ENCODE data around the gene STH. TPM values are rescaled to one million over a fixed set of nuclear protein-coding genes. Genes with fewer than 3 reads are reported as not detected.
"Not testable (repeated sequence)": the region's sequence is repeated elsewhere in the genome, so short reads cannot be mapped to it uniquely, and the experiment has no call there.

Gene STH
- total and polyA plus RNA-seq, 9 donors = not detected

DNA sequence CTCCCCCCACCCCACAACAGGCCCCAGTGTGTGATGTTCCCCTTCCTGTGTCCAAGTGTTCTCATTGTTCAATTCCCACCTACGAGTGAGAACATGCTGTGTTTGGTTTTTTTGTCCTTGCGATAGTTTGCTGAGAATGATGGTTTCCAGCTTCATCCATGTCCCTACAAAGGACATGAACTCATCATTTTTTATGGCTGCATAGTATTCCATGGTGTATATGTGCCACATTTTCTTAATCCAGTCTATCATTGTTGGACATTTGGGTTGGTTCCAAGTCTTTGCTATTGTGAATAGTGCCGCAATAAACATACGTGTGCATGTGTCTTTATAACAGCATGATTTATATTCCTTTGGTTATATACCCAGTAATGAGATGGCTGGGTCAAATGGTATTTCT, 42.3 kb upstream of the STH start:
- not testable (repeated sequence) for H3K9me3 ChIP-seq (replicated peaks; ENCODE audit: control insufficient read depth, low read depth, low read length); H3K4me1 ChIP-seq (ENCODE audit: control insufficient read depth, insufficient read depth, low read length); H3K36me3 ChIP-seq (ENCODE audit: control insufficient read depth, insufficient read depth, low read length); H3K4me3 ChIP-seq (ENCODE audit: low read length); H3K27ac ChIP-seq (ENCODE audit: low read length); H3K27me3 ChIP-seq (ENCODE audit: control insufficient read depth, insufficient read depth, low read length); DNase-seq
- WGBS (ENCODE audit: insufficient coverage) = no CpG with 5 or more reads among the region's 4 CpGs

DNA sequence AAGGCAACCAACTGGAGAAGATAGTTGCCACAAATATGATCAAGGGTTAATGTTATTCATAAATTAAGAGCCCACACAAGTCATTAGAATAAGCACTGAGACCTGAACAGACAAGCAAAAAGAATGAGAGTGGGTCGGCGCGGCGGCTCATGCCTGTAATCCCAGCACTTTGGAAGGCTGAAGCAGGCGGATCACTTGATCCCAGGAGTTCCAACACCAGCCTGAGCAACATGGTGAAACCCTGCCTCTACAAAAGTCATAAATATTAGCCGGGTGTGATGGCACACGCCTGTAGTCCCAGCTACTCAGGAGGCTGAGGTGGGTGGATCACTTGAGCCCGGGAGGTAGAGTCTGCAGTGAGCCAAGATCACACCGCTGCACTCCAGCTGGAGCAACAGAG, 40.7 kb upstream of the STH start:
- no peaks in the 10 kb centered on the region for H3K36me3 ChIP-seq (ENCODE audit: control insufficient read depth, insufficient read depth, low read length)
- no peaks in the 10 kb centered on the region for H3K9me3 ChIP-seq (replicated peaks; ENCODE audit: control insufficient read depth, low read depth, low read length)
- no peak overlapping the region for H3K4me3 ChIP-seq (ENCODE audit: low read length)
- no peak overlapping the region for H3K27ac ChIP-seq (ENCODE audit: low read length)
- WGBS (ENCODE audit: insufficient coverage) = 79% methylated on average over 5 of the region's 9 CpGs
- H3K4me1 ChIP-seq (ENCODE audit: control insufficient read depth, insufficient read depth, low read length) = no peaks in the 10 kb centered on the region
- no peak for DNase-seq
- H3K27me3 ChIP-seq (ENCODE audit: control insufficient read depth, insufficient read depth, low read length) = peaks cover 5% of the 10 kb centered on the region

DNA sequence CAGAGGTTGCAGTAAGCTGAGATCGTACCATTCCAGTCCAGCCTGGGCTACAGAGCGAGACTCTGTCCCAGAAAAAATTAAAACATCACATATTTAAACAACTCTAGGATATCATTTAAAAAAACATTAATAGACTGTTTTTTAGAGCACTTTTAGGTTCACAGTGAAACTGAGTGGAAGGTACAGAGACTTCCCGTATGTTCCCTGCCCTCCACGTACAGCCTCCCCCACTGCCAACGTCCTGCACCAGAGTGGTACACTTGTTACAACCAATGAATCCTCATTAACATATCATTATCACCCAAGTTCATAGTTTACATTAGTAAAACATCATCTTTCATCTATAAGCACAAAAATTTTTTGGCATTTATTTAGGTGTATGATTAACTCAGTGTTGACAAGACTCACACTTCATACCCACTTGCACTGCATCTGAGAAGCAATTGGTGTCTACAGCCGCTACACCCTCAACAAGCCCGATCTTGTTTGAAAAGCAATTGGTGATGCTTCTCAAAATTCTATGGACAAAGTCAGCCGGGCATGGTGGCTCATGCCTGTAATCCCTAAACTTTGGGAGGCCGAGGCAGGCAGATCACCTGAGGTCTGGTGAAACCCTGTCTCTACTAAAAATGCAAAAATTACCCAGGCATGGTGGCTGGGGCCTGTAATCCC, 39.9 kb upstream of the STH start:
- peaks cover 4% of the 10 kb centered on the region for H3K27me3 ChIP-seq (ENCODE audit: control insufficient read depth, insufficient read depth, low read length)
- no peaks in the 10 kb centered on the region for H3K36me3 ChIP-seq (ENCODE audit: control insufficient read depth, insufficient read depth, low read length)
- 89% methylated on average over 4 of the region's 9 CpGs for WGBS (ENCODE audit: insufficient coverage)
- no peak overlapping the region for H3K27ac ChIP-seq (ENCODE audit: low read length)
- no peak for DNase-seq
- no peaks in the 10 kb centered on the region for H3K9me3 ChIP-seq (replicated peaks; ENCODE audit: control insufficient read depth, low read depth, low read length)
- H3K4me1 ChIP-seq (ENCODE audit: control insufficient read depth, insufficient read depth, low read length) = no peaks in the 10 kb centered on the region
- no peak overlapping the region for H3K4me3 ChIP-seq (ENCODE audit: low read length)

DNA sequence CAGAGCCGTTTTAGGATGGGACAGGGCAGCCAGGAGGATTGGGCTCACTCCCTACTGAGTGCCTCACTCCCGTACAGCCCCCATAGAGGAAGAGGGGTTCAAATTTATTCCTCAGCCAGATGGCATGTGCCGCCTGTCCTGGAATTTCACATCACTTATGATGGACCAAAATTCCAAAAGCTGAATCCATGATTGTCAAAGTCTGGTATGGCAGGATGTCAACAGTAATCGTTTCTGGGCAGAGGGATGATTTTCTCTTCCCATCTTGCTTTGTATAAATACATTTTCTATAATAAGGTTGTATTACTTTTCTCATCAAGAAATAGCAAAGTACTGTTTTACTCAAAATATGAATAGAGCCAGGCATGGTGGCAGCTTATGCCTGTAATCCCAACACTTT, 38.7 kb upstream of the STH start:
- Histone ChIP-seq H3K4me3 (ENCODE audit: low read length) (no peak overlapping the region), H3K27me3 (ENCODE audit: control insufficient read depth, insufficient read depth, low read length) (no peaks in the 10 kb centered on the region), H3K27ac (ENCODE audit: low read length) (no peak overlapping the region), H3K36me3 (ENCODE audit: control insufficient read depth, insufficient read depth, low read length) (no peaks in the 10 kb centered on the region), H3K4me1 (ENCODE audit: control insufficient read depth, insufficient read depth, low read length) (no peaks in the 10 kb centered on the region), H3K9me3 (replicated peaks; ENCODE audit: control insufficient read depth, low read depth, low read length) (no peaks in the 10 kb centered on the region)
- no peak for DNase-seq
- no CpG with 5 or more reads among the region's 4 CpGs for WGBS (ENCODE audit: insufficient coverage)

- H3K36me3 ChIP-seq (ENCODE audit: control insufficient read depth, insufficient read depth, low read length) = no peaks in the 10 kb centered on the region
- WGBS (ENCODE audit: insufficient coverage) = 62% methylated on average over 3 of the region's 6 CpGs
- DNase-seq = no peak
- no peaks in the 10 kb centered on the region for H3K27me3 ChIP-seq (ENCODE audit: control insufficient read depth, insufficient read depth, low read length)
- no peaks in the 10 kb centered on the region for H3K4me1 ChIP-seq (ENCODE audit: control insufficient read depth, insufficient read depth, low read length)
- H3K27ac ChIP-seq (ENCODE audit: low read length) = no peak overlapping the region
- no peaks in the 10 kb centered on the region for H3K9me3 ChIP-seq (replicated peaks; ENCODE audit: control insufficient read depth, low read depth, low read length)
- no peak overlapping the region for H3K4me3 ChIP-seq (ENCODE audit: low read length)
Observed at GRCh38 chr17:45961206-45961605, 37.8 kb upstream of the STH start.

DNA sequence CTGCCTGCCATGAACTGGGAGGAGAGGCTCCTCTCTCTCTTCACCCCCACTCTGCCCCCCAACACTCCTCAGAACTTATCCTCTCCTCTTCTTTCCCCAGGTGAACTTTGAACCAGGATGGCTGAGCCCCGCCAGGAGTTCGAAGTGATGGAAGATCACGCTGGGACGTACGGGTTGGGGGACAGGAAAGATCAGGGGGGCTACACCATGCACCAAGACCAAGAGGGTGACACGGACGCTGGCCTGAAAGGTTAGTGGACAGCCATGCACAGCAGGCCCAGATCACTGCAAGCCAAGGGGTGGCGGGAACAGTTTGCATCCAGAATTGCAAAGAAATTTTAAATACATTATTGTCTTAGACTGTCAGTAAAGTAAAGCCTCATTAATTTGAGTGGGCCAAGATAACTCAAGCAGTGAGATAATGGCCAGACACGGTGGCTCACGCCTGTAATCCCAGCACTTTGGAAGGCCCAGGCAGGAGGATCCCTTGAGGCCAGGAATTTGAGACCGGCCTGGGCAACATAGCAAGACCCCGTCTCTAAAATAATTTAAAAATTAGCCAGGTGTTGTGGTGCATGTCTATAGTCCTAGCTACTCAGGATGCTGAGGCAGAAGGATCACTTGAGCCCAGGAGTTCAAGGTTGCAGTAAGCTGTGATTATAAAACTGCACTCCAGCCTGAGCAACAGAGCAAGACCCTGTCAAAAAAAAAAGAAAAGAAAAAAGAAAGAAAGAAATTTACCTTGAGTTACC, 36.7 kb upstream of the STH start:
- Histone ChIP-seq H3K9me3 (replicated peaks; ENCODE audit: control insufficient read depth, low read depth, low read length) (no peaks in the 10 kb centered on the region), H3K36me3 (ENCODE audit: control insufficient read depth, insufficient read depth, low read length) (no peaks in the 10 kb centered on the region), H3K4me1 (ENCODE audit: control insufficient read depth, insufficient read depth, low read length) (no peaks in the 10 kb centered on the region), H3K27me3 (ENCODE audit: control insufficient read depth, insufficient read depth, low read length) (peaks cover 3% of the 10 kb centered on the region), H3K4me3 (ENCODE audit: low read length) (no peak overlapping the region), H3K27ac (ENCODE audit: low read length) (no peak overlapping the region)
- DNase-seq = no peak
- 74% methylated on average over 10 of the region's 12 CpGs for WGBS (ENCODE audit: insufficient coverage)

- DNase-seq = no peak
- H3K36me3 ChIP-seq (ENCODE audit: control insufficient read depth, insufficient read depth, low read length) = no peaks in the 10 kb centered on the region
- H3K27ac ChIP-seq (ENCODE audit: low read length) = no peak overlapping the region
- no peaks in the 10 kb centered on the region for H3K9me3 ChIP-seq (replicated peaks; ENCODE audit: control insufficient read depth, low read depth, low read length)
- H3K4me1 ChIP-seq (ENCODE audit: control insufficient read depth, insufficient read depth, low read length) = no peaks in the 10 kb centered on the region
- H3K27me3 ChIP-seq (ENCODE audit: control insufficient read depth, insufficient read depth, low read length) = peaks cover 8% of the 10 kb centered on the region
- H3K4me3 ChIP-seq (ENCODE audit: low read length) = no peak overlapping the region
- 97% methylated on average over 4 of the region's 5 CpGs for WGBS (ENCODE audit: insufficient coverage)
Observed at GRCh38 chr17:45963283-45963682, 35.8 kb upstream of the STH start.

GRCh38 chr17:45963889-45964288, 35.2 kb upstream of the STH start:
- DNase-seq = no peak
- WGBS (ENCODE audit: insufficient coverage) = 64% methylated on average over 4 of the region's 5 CpGs
- no peak overlapping the region for H3K27ac ChIP-seq (ENCODE audit: low read length)
- H3K9me3 ChIP-seq (replicated peaks; ENCODE audit: control insufficient read depth, low read depth, low read length) = no peaks in the 10 kb centered on the region
- no peaks in the 10 kb centered on the region for H3K4me1 ChIP-seq (ENCODE audit: control insufficient read depth, insufficient read depth, low read length)
- H3K4me3 ChIP-seq (ENCODE audit: low read length) = no peak overlapping the region
- H3K36me3 ChIP-seq (ENCODE audit: control insufficient read depth, insufficient read depth, low read length) = no peaks in the 10 kb centered on the region
- H3K27me3 ChIP-seq (ENCODE audit: control insufficient read depth, insufficient read depth, low read length) = peaks cover 8% of the 10 kb centered on the region

- Histone ChIP-seq H3K4me3 (ENCODE audit: low read length) (no peak overlapping the region), H3K27ac (ENCODE audit: low read length) (no peak overlapping the region), H3K27me3 (ENCODE audit: control insufficient read depth, insufficient read depth, low read length) (peaks cover 8% of the 10 kb centered on the region), H3K9me3 (replicated peaks; ENCODE audit: control insufficient read depth, low read depth, low read length) (no peaks in the 10 kb centered on the region), H3K4me1 (ENCODE audit: control insufficient read depth, insufficient read depth, low read length) (no peaks in the 10 kb centered on the region), H3K36me3 (ENCODE audit: control insufficient read depth, insufficient read depth, low read length) (no peaks in the 10 kb centered on the region)
- DNase-seq = no peak
- 100% methylated on average over 1 of the region's 4 CpGs for WGBS (ENCODE audit: insufficient coverage)
Observed at GRCh38 chr17:45964634-45965033, 34.4 kb upstream of the STH start.

- no peaks in the 10 kb centered on the region for H3K36me3 ChIP-seq (ENCODE audit: control insufficient read depth, insufficient read depth, low read length)
- H3K27ac ChIP-seq (ENCODE audit: low read length) = no peak overlapping the region
- H3K9me3 ChIP-seq (replicated peaks; ENCODE audit: control insufficient read depth, low read depth, low read length) = no peaks in the 10 kb centered on the region
- H3K4me3 ChIP-seq (ENCODE audit: low read length) = no peak overlapping the region
- peaks cover 10% of the 10 kb centered on the region for H3K27me3 ChIP-seq (ENCODE audit: control insufficient read depth, insufficient read depth, low read length)
- no peaks in the 10 kb centered on the region for H3K4me1 ChIP-seq (ENCODE audit: control insufficient read depth, insufficient read depth, low read length)
- DNase-seq = peak; percentile 18
- 73% methylated on average over 3 of the region's 4 CpGs for WGBS (ENCODE audit: insufficient coverage)
Observed at GRCh38 chr17:45965812-45966211, 33.2 kb upstream of the STH start.
